A673 (cell line): ENCODE results near the gene HAAO. TPM values are rescaled to one million over a fixed set of nuclear protein-coding genes. Genes with fewer than 3 reads are reported as not detected.

ENCODE experiments used
- BruUV-seq: library from RNA; stranded (reverse); fragments of 400-500 nt; replicated peaks from 2 replicates; lab custom pipeline; 2021; lab: Mats Ljungman, UMichigan
- CTCF ChIA-PET: fragments of 300-600 bp; sonication (Branson Sonifier 250); formaldehyde crosslinking; loops from one replicate; lab custom pipeline; 2022; ENCODE audit warnings: antibody characterized with exemption; lab: Charles Lee
- POLR2A ChIA-PET: fragments of 300-600 bp; sonication (Branson Sonifier 250); formaldehyde crosslinking; loops from one replicate; lab custom pipeline; 2022; ENCODE audit warnings: antibody characterized with exemption; ENCODE audit not compliant: low non-redundant PET; lab: Charles Lee
- DNase-seq: peaks from one replicate; pipeline ENCODE4 v3.0.0-alpha.2; 2015; ENCODE audit warnings: low spot score
- H3K27ac ChIP-seq: fragments of 200-600 bp; sonication (generic); 2 replicates; pipeline ENCODE4 v1.5.1; 2016; ENCODE audit warnings: mixed run types, low read depth, mild to moderate bottlenecking, mixed read lengths, antibody characterized with exemption, low read length; ENCODE audit not compliant: poor library complexity, severe bottlenecking
- H3K27me3 ChIP-seq: fragments of 200-600 bp; sonication (generic); replicated peaks from 2 replicates; pipeline ENCODE4 v1.6.1; 2017; ENCODE audit warnings: mixed run types, low read depth, mild to moderate bottlenecking, mixed read lengths, antibody characterized with exemption, low read length; ENCODE audit not compliant: insufficient read depth, poor library complexity
- H3K36me3 ChIP-seq: fragments of 200-600 bp; sonication (generic); 2 replicates; pipeline ENCODE4 v1.6.1; 2016; ENCODE audit warnings: mixed run types, mild to moderate bottlenecking, mixed read lengths, antibody characterized with exemption, low read length; ENCODE audit not compliant: insufficient read depth, poor library complexity, severe bottlenecking
- H3K4me1 ChIP-seq: fragments of 200-600 bp; sonication (generic); 2 replicates; pipeline ENCODE4 v1.6.1; 2017; ENCODE audit warnings: mixed run types, mild to moderate bottlenecking, mixed read lengths, antibody characterized with exemption, low read length; ENCODE audit not compliant: insufficient read depth, poor library complexity, severe bottlenecking
- H3K4me3 ChIP-seq: fragments of 200-600 bp; sonication (generic); 2 replicates; pipeline ENCODE4 v1.5.1; 2016; ENCODE audit warnings: low read depth, mixed run types, mild to moderate bottlenecking, mixed read lengths, low read length; ENCODE audit not compliant: poor library complexity, severe bottlenecking
- H3K9me3 ChIP-seq: fragments of 200-600 bp; sonication (generic); 2 replicates; pipeline ENCODE4 v1.6.1; 2016; ENCODE audit warnings: mixed run types, low read depth, mild to moderate bottlenecking, mixed read lengths, antibody characterized with exemption, low read length; ENCODE audit not compliant: poor library complexity, severe bottlenecking
- CTCF ChIP-seq: fragments of 300-800, 200-600 bp; sonication (generic); conservative IDR thresholded peaks from 2 replicates; pipeline ENCODE4 v1.5.1; 2017; ENCODE audit warnings: low read depth, mild to moderate bottlenecking, antibody characterized with exemption, low read length, moderate library complexity, mixed read lengths
- EZH2 ChIP-seq: fragments of 200-600 bp; sonication (generic); IDR thresholded peaks from 2 replicates; pipeline ENCODE4 v1.6.1; 2017; ENCODE audit warnings: borderline replicate concordance, low read depth, mild to moderate bottlenecking, mixed read lengths, antibody characterized with exemption, low read length; ENCODE audit not compliant: poor library complexity, severe bottlenecking
- intact Hi-C: fragments of 100-400 bp; cut with micrococcal nuclease; formaldehyde crosslinking; loops from one replicate; pipeline ENCODE4 v1.10.0; 2022; ENCODE audit not compliant: unreplicated experiment
- total RNA-seq: library from RNA; stranded (reverse); gene quantifications from 2 replicates; pipeline ENCODE4 v1.2.3, GENCODE V29; 2021

HAAO gene
- total RNA-seq, 1 experiment from 2014 or later: 2.4 TPM

DNA sequence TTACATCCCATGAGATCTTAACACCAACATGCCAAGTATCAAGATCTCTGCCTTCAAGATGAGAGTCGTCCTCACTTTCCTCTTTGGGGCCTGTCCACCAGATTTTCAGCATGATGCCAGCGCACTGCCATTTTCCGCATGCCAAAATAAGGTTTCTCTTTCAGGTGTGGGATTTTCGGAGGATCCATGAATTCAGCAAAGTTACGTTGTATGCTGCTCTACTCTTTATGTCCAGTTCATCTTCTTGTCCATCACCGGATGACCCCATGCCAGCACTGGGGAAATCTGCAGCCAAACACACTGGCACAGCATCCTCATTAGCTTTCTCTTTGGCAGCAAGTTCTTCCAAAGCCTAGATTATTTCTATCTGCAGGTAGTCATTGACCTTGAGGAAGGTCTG lies 4.9 kb upstream of the HAAO start:
- no peaks in the 10 kb centered on the region for H3K36me3 ChIP-seq
- no peaks in the 10 kb centered on the region for H3K9me3 ChIP-seq
- DNase-seq: no peak
- H3K27me3 ChIP-seq: no peaks in the 10 kb centered on the region
- no TSS peak for BruUV-seq
- H3K27ac ChIP-seq: no peak overlapping the region
- no peak for TF ChIP-seq CTCF
- no peak for TF ChIP-seq EZH2
- CTCF ChIA-PET: no interaction called here
- intact Hi-C loops: loop anchor here (10.0 kb wide), 1 partner anchor 302 kb away; the partner anchor contains the start of gene KCNG3
- POLR2A ChIA-PET: no interaction called here
- H3K4me3 ChIP-seq: no peak overlapping the region
- peaks cover 22% of the 10 kb centered on the region for H3K4me1 ChIP-seq

GRCh38 chr2:42796427-42797248 lies 4.3 kb upstream of the HAAO start:
- Histone ChIP-seq H3K36me3 (no peaks in the 10 kb centered on the region), H3K27ac (no peak overlapping the region), H3K4me1 (peaks cover 22% of the 10 kb centered on the region), H3K9me3 (no peaks in the 10 kb centered on the region), H3K27me3 (no peaks in the 10 kb centered on the region), H3K4me3 (no peak overlapping the region)
- DNase-seq: no peak
- POLR2A ChIA-PET: no interaction called here
- CTCF ChIA-PET: interaction anchor here (0.6 kb wide), 1 partner anchor 430 kb away, joined by 3 read pairs; the partner anchor contains the start of gene ZFP36L2
- TF ChIP-seq EZH2 (no peak), CTCF (no peak)
- intact Hi-C loops: loop anchor here (10.0 kb wide), 1 partner anchor 302 kb away; the partner anchor contains the start of gene KCNG3
- BruUV-seq: no TSS peak

- peak overlapping the region; percentile 26 for H3K27ac ChIP-seq
- H3K9me3 ChIP-seq: no peaks in the 10 kb centered on the region
- BruUV-seq: no TSS peak
- peaks cover 22% of the 10 kb centered on the region for H3K4me1 ChIP-seq
- no peaks in the 10 kb centered on the region for H3K36me3 ChIP-seq
- POLR2A ChIA-PET: no interaction called here
- peak; percentile 11 for DNase-seq
- no peaks in the 10 kb centered on the region for H3K27me3 ChIP-seq
- intact Hi-C loops: loop anchor here (10.0 kb wide), 1 partner anchor 301 kb away; the partner anchor contains the start of gene KCNG3
- H3K4me3 ChIP-seq: no peak overlapping the region
- CTCF ChIA-PET: interaction anchor here (0.6 kb wide), 1 partner anchor 431 kb away, joined by 3 read pairs; the partner anchor contains the start of gene ZFP36L2
- TF ChIP-seq CTCF (no peak), EZH2 (no peak)
Observed at GRCh38 chr2:42795841-42796301, 3.5 kb upstream of the HAAO start.
